Duodenal mucosa (tissue), 2 donors: Measurements from ENCODE around the gene PRDX3.

Experiments used
- H3K27ac ChIP-seq: one replicate; pipeline ENCODE4 v1.7.0; 2013; ENCODE audit warnings: low read depth, low read length
- H3K27me3 ChIP-seq, 2 donors: one replicate each; pipeline ENCODE4 v1.7.0; 2013; ENCODE audit warnings: low read length in 2 of 2, control low read depth in 1 of 2; ENCODE audit not compliant: insufficient read depth in 2 of 2, control insufficient read depth in 1 of 2
- H3K36me3 ChIP-seq, 2 donors: one replicate each; pipeline ENCODE4 v1.7.0; 2013; ENCODE audit warnings: low read length in 2 of 2, control low read depth in 1 of 2; ENCODE audit not compliant: insufficient read depth in 2 of 2, control insufficient read depth in 1 of 2
- H3K4me1 ChIP-seq, 2 donors: one replicate each; pipeline ENCODE4 v1.7.0; 2013; ENCODE audit warnings: low read length in 2 of 2, control low read depth in 1 of 2; ENCODE audit not compliant: insufficient read depth in 2 of 2, control insufficient read depth in 1 of 2
- H3K4me3 ChIP-seq, 2 donors: one replicate each; pipeline ENCODE4 v1.7.0; 2013; ENCODE audit warnings: low read length in 2 of 2, low read depth in 1 of 2
- H3K9ac ChIP-seq, 2 donors: one replicate each; pipeline ENCODE4 v1.7.0; 2013; ENCODE audit warnings: low read length in 2 of 2, low read depth in 1 of 2
- H3K9me3 ChIP-seq, 2 donors: one replicate each; pipeline ENCODE4 v1.7.0; 2013; ENCODE audit warnings: low read length in 2 of 2, control low read depth in 1 of 2; ENCODE audit not compliant: control insufficient read depth in 1 of 2

The PRDX3 gene

DNA sequence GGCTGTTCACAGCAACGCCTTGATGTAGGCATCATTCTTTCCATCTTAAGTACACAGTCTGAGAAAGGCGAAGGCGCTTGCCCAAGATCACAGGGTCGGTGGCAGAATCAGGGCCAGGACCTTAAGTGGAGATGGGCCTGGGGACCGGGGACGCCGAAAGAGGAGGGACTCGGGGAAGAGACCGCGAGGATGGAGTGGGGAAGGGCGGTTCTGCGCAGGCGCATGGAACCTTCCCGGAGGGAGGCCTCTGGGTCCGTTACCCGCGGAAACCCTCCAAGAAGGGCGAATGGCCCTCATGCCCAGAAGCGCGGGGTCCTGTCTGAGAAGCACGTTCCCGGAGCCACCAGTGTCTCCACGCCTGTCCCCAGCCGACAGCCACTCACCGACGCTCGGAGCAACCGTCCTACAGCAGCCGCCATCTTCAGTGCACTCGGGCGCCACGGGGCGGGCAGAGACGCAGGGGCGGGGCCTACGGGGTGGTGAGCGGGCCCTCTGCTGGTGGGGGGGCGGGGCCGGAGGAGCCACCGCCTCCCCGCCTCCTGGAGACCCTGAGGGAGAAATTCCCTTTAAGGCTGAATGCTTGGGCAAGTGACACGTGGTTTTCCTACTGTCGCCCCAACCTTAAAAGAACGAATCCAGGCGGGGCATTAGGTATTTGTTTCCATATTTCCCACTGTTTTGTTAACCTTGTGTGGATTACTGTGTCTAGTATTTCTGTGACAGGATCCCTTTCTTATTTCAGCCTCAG lies at the start of gene PRDX3:
PRDX3 (minus strand) TSS at position 441 of the 748 bp plus-strand sequence; CDS start at position 419, 22 bp downstream.
- Histone ChIP-seq H3K27ac (peak within 1 kb of the TSS; percentile 71), H3K36me3 (peaks cover 0 to 12% of the 10 kb centered on the region in 2 donors), H3K9ac (peak within 1 kb of the TSS; percentile 44 to 87), H3K27me3 (no peaks in the 10 kb centered on the region), H3K9me3 (no peaks in the 10 kb centered on the region), H3K4me1 (peaks cover 4 to 5% of the 10 kb centered on the region in 2 donors), H3K4me3 (peak within 1 kb of the TSS; percentile 88 to 95)

DNA sequence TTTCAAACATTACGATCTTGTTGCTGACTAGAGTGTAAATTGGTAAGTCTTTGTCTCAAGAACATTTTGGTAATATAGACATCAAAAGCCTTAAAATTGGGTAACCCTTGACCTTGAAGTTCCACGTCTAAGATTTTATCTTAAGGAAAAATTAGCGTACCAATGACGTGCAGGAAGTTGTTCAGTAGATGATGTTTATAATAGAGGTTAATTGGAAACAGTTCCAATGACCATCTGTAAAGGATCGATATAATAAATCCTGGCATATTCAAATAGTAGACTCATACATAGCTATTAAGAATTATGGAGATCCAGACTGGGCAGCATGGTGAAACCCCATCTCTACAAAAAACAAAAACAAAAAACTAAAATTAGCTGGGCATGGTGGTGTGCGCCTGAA lies 49.2 kb upstream of the PRDX3 start:
- H3K4me3 ChIP-seq: no peak overlapping the region
- H3K4me1 ChIP-seq: peaks cover 15 to 17% of the 10 kb centered on the region in 2 donors
- H3K27ac ChIP-seq: no peak overlapping the region
- H3K9me3 ChIP-seq: no peaks in the 10 kb centered on the region
- no peak overlapping the region for H3K9ac ChIP-seq
- H3K36me3 ChIP-seq: no peaks in the 10 kb centered on the region
- no peaks in the 10 kb centered on the region for H3K27me3 ChIP-seq

DNA sequence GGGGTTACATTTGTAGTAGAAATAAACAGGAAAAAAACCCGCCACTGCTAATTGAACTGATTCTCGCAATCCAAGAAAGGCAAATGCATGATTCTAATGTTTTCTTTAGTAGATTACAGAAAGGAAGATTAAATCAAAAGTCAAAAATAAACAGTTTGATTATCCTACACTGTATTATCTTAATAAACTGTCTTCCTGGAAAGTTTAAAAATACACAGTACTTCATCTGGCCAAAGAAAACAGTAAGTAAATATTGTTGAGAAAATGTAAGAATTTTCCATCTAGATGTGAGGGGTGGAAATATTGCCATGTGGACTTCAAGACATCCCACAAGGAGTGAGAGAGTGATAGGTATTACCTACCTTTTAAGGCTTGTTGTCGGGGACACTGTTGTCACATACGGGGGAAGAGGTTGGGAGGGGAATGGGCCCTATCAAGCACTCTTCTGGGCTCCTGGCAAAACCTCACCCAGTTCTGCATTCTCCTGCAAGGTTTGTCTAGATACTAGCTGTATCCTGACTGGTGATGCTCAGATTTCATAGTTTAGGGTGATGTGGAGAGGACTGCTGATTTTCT lies 46.6 kb upstream of the PRDX3 start:
- no peak overlapping the region for H3K27ac ChIP-seq
- no peaks in the 10 kb centered on the region for H3K36me3 ChIP-seq
- H3K9me3 ChIP-seq: no peaks in the 10 kb centered on the region
- H3K4me3 ChIP-seq: no peak overlapping the region
- H3K4me1 ChIP-seq: peaks cover 28% of the 10 kb centered on the region in 2 donors
- no peaks in the 10 kb centered on the region for H3K27me3 ChIP-seq
- no peak overlapping the region for H3K9ac ChIP-seq

DNA sequence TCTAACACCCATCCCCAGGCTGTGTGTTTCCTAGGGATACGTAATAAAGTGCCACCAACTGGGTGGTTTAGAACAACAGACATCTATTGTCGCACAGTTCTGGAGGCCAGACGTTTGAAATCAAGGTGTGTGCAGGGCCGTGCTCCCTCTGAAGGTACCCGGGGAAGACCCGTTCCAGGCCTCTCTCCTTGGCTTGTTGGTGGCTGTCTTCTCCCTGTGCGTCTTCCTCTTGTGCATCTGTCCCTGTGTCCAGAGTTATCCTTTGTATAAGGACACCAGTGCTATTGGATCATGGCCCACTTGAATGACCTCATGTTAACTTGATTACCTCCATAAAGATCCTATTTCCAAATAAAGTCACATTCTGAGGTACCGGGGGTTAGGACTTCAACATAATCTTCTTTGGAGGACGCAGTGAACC lies 44.4 kb upstream of the PRDX3 start:
- H3K27ac ChIP-seq: peak overlapping the region; percentile 58
- H3K9ac ChIP-seq: peak overlapping the region; percentile 48 to 55
- no peaks in the 10 kb centered on the region for H3K9me3 ChIP-seq
- peaks cover 19 to 24% of the 10 kb centered on the region in 2 donors for H3K4me1 ChIP-seq
- peak overlapping the region; percentile 37 to 40 for H3K4me3 ChIP-seq
- H3K27me3 ChIP-seq: no peaks in the 10 kb centered on the region
- no peaks in the 10 kb centered on the region for H3K36me3 ChIP-seq

DNA sequence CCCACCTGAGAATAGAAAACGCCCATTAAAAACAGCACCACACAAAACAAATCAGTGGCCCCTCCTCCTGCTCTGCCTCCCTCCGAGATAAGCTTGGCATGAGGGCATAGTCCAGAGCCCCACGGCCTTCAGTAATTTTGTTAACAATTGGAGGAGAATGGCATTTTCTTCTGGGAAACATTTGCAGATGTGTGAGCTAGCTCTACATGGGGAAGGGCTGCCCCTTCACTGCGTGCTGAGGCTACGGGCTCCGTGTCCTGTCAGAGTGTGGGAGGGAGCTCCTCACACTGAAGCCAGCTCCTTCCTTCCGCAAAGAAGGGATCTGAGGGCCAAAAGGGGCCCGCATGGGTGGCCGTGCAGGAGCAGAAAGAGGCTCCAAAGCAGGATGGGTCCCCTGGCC lies 43.9 kb upstream of the PRDX3 start:
- no peaks in the 10 kb centered on the region for H3K9me3 ChIP-seq
- peak overlapping the region; percentile 48 to 55 for H3K9ac ChIP-seq
- no peaks in the 10 kb centered on the region for H3K27me3 ChIP-seq
- no peaks in the 10 kb centered on the region for H3K36me3 ChIP-seq
- peak overlapping the region; percentile 58 for H3K27ac ChIP-seq
- peaks cover 22 to 26% of the 10 kb centered on the region in 2 donors for H3K4me1 ChIP-seq
- H3K4me3 ChIP-seq: peak overlapping the region; percentile 37 to 40

DNA sequence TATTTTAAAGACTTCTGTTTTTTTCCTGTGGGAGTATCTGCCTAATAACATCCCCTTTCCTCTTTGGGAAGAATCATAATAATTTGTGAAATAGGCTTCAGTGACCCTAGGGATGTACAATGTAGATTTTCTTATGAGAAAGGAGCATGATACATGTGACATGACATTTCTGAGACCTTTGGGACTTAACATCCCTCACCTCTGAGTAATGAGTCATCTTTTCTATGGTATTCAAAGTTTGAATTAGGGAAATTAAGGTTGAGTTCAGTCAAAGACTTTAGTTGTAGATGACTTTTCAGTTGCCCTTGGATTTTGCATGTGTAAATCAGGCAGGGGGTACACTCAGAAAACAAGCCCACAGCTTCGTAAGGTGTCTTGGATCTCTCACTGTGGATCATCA lies 43.1 kb upstream of the PRDX3 start:
- Histone ChIP-seq H3K27ac (peak overlapping the region; percentile 53), H3K4me3 (peak overlapping the region in 1 of 2 donors; percentile 40), H3K4me1 (peaks cover 25 to 31% of the 10 kb centered on the region in 2 donors), H3K27me3 (no peaks in the 10 kb centered on the region), H3K36me3 (no peaks in the 10 kb centered on the region), H3K9me3 (no peaks in the 10 kb centered on the region), H3K9ac (peak overlapping the region; percentile 48 to 55)

DNA sequence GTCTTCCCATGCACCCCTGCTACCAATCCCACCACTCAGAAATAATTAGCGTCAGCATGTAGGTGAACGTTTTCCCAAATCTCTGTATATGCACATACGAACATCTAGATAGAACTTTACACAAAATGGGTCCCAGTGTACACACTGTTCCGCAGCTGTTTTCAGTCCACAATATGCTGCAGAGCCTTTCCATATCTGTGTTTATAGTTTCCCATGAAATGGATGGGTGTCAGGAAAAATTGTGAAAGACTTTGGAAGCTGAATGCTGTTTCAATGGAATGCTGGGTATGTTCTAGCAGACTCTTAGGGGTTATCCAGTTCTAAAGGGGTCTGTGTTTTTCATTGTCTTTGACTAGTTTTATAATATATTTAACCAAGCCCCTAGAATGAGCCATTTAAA lies 42.6 kb upstream of the PRDX3 start:
- Histone ChIP-seq H3K36me3 (no peaks in the 10 kb centered on the region), H3K4me3 (no peak overlapping the region), H3K27me3 (no peaks in the 10 kb centered on the region), H3K27ac (no peak overlapping the region), H3K9ac (no peak overlapping the region), H3K4me1 (peaks cover 25 to 31% of the 10 kb centered on the region in 2 donors), H3K9me3 (no peaks in the 10 kb centered on the region)

DNA sequence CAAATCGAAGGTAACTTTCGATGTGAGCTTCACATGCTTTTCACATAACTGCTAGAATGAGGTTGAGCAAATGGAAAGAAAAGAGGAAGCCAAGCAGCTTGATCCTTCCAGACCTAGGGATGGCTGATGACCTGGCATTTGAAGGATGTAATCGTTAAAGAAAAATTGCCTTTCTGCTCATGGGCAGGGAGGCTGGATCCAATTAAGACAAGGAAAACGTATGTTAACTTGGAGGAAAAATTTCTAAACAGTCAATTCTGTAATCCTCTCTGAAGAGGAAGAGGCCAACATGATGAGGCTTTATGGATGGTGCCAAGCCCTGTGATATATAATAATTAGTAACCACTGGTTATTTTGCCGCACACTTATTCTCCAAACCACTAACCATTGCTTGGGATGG lies 41.3 kb upstream of the PRDX3 start:
- Histone ChIP-seq H3K27me3 (no peaks in the 10 kb centered on the region), H3K9me3 (no peaks in the 10 kb centered on the region), H3K36me3 (no peaks in the 10 kb centered on the region), H3K27ac (no peak overlapping the region), H3K4me3 (no peak overlapping the region), H3K4me1 (peaks cover 25 to 31% of the 10 kb centered on the region in 2 donors), H3K9ac (no peak overlapping the region)

DNA sequence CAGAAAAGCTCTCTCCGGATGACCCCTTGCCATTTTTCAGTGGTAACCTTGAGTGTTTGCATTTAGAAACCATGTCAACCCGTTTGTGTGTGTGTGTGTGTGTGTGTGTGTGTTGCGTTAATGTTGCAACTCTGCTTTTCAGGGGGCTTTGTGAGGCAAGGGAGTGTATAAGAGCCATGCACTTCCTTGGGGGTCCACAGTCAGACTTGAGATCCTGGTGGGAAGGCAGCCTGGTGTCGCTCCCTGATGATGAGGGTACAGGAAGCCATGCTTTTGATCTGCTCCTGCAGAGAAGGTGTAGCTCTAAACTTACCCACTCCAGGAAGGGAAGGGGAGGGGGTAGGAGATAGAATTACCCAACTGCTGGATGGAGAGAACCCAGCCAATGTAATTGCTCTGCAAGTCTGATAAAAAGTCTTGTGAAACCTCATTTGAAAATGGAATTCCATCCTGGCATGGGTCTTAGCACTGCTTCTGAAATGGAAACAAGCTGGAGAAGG lies 39.4 kb upstream of the PRDX3 start:
- peaks cover 21 to 26% of the 10 kb centered on the region in 2 donors for H3K4me1 ChIP-seq
- no peaks in the 10 kb centered on the region for H3K27me3 ChIP-seq
- H3K9ac ChIP-seq: no peak overlapping the region
- no peak overlapping the region for H3K27ac ChIP-seq
- no peaks in the 10 kb centered on the region for H3K36me3 ChIP-seq
- H3K4me3 ChIP-seq: no peak overlapping the region
- no peaks in the 10 kb centered on the region for H3K9me3 ChIP-seq

DNA sequence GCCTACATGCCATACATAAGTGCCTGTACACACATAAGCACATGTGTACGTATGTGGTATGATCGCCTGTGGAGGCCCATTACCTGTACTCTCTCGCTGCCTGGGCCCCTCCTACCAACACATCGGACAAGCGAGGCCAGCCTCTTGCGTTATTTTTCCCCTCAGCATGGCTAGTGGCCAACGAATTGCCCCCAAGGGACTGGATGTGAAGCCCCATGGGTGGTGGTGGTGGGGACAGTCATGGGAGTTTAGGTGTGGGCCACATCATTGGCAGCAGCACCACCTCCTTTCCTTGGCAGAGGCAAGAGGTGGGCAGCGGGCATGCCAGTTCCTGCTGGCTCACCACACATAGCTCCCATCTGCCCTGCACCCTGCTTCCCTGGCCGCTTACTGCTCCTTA lies 38.8 kb upstream of the PRDX3 start:
- H3K9me3 ChIP-seq: no peaks in the 10 kb centered on the region
- H3K36me3 ChIP-seq: peaks cover 3 to 4% of the 10 kb centered on the region in 2 donors
- no peak overlapping the region for H3K4me3 ChIP-seq
- H3K9ac ChIP-seq: no peak overlapping the region
- H3K4me1 ChIP-seq: peaks cover 19 to 26% of the 10 kb centered on the region in 2 donors
- no peak overlapping the region for H3K27ac ChIP-seq
- no peaks in the 10 kb centered on the region for H3K27me3 ChIP-seq
